GM20000 (cell line): ENCODE results near the gene LTBP2.

Experiments
- DNase-seq: peaks from one replicate; pipeline ENCODE4 v3.0.0; 2012; ENCODE audit warnings: low spot score
- TF ChIP-seq, protein P1 (sequence below): IDR thresholded peaks from 2 replicates; pipeline ENCODE4 v1.5.1; 2012; ENCODE audit warnings: mild to moderate bottlenecking, control low read depth; ENCODE audit errors: extremely low read depth, missing control alignments

The LTBP2 gene

DNA sequence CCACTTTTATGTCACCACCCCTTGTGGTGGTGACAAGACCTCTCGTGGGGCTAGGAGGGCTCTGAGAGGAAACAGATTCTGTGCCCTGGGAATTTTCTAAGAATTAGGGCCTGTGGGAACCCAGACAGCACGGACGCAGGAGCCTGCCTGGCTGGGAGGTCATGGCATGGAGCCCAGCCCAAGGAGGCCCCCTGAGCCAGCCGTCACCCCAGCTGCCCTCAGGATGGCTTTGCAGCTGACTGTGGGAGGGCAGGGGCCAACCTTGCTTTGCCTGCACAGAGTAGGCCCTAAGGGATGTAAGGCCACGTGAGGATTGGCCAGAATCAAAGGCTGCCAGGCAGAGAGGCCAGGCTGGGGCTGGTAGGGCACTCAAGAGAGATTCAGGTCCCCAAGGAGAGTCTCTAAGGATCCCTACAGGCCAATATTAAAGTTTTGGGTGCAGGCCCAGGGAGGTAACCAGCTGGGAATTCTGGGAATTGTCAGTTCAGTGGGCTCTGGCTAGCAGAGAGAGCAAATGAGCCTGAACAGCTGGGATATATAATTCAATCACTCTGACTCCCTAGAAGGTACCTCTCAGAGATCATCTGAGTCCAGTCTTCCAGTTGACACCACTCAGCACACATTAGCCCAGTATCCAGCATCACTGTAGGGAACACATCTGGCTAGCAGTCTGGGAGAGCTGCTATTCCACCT lies 6.4 kb downstream of the LTBP2 start:
- DNase-seq, result no peak
- TF ChIP-seq, protein P1, sequence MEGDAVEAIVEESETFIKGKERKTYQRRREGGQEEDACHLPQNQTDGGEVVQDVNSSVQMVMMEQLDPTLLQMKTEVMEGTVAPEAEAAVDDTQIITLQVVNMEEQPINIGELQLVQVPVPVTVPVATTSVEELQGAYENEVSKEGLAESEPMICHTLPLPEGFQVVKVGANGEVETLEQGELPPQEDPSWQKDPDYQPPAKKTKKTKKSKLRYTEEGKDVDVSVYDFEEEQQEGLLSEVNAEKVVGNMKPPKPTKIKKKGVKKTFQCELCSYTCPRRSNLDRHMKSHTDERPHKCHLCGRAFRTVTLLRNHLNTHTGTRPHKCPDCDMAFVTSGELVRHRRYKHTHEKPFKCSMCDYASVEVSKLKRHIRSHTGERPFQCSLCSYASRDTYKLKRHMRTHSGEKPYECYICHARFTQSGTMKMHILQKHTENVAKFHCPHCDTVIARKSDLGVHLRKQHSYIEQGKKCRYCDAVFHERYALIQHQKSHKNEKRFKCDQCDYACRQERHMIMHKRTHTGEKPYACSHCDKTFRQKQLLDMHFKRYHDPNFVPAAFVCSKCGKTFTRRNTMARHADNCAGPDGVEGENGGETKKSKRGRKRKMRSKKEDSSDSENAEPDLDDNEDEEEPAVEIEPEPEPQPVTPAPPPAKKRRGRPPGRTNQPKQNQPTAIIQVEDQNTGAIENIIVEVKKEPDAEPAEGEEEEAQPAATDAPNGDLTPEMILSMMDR, result no peak

DNA sequence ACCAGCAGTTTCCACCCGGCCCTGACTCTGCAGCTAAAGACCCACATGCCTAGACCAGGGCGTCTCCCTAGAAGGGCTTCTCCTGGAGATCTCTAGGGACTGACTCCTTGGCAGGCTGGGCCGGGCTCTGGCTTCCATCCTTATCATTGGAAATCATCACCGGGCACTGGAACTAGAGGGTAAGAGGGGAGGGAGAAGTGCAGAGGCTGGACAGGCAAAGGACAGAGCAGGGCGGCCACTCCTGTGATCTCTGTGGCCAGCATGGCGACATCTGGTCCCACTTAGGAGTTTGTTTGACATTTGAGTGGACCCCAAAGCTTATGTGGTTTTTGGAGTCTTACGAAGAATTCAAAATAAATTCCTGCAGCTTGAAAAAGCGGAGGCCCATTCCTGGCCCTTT lies 7.1 kb downstream of the LTBP2 start:
- DNase-seq, result no peak
- TF ChIP-seq, protein P1, result no peak

DNA sequence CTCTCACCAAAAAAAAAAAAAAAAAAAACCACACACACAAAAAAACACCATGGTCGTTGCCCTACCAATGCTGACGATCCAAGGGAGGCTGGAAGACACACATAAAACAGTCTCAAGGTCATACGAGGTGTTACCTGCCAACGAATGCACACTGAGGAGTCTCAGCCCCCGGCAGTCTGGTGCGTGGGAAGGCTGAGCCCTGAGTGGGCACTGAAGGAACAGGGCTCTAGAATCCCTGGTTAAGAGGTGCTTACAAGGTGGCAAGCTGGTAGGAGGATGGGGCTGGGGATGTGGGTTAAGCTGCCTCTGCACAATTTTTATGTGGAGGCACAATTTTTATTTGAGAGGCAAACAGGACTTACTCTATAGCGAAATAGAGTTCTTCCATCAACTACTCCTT lies 7.9 kb downstream of the LTBP2 start:
- TF ChIP-seq, protein P1, result no peak
- no peak for DNase-seq

DNA sequence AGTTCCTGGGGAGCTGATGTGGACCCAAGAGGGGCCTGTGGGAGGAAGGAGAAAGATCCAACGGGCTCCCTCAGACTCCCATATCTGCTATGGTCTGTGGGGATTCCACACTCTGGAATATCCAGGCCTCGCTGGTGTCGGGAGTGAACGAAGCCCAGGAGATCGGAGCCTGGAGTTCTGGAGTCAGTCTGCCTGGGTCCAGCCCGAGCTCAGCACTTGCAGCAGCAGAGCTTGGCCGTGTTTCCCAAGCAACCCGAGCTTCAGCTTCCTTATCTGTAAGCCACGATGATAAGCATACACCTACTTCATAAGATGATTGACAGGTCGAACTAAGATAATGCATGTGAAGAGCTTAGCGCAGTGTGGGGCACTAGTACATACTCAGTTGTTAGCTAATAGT lies 10.1 kb downstream of the LTBP2 start:
- DNase-seq, result no peak
- TF ChIP-seq, protein P1, result no peak

DNA sequence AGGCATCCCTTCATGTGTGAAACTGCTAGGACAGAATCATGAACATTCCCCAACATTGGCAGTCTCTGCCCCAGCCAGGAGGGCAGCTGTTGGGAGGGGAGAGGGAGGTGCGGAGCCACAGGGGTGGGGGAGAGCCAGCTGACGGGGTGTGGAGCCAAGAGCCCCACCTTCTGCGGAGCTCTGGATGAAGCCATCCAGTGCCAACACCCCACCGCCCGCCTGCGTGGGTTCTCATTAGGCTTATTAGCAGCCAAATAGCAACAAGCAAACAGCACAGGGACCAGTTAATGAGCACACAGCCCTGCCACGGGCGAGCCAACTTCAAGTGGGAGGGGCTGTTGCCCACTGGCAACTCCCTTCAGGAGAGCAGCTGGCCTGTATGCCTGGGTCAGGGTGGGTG lies 12.1 kb downstream of the LTBP2 start:
- TF ChIP-seq, protein P1, result no peak
- DNase-seq, result no peak

DNA sequence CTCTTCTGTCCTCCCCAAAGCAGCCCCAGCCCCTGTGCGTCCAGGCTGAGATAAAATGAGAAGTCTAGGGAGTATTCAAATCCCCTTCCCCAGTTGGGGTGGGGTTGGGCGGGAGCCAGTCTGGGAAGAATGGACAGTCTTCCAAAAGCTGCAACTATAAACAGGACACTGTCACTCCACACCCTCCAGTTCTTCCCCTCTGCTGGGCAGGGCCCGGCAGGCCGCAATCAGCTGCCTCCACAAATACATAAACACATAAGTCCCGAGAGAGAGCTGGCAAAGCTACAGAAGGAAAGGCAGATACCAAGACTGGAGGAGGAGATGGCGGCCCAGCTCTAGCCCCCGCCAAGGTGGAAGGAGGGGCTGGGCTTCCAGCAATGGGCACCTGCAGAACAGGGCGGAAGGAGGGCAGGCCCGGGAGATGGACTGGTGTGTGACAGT lies 12.7 kb downstream of the LTBP2 start:
- no peak for DNase-seq
- TF ChIP-seq, protein P1, result no peak

DNA sequence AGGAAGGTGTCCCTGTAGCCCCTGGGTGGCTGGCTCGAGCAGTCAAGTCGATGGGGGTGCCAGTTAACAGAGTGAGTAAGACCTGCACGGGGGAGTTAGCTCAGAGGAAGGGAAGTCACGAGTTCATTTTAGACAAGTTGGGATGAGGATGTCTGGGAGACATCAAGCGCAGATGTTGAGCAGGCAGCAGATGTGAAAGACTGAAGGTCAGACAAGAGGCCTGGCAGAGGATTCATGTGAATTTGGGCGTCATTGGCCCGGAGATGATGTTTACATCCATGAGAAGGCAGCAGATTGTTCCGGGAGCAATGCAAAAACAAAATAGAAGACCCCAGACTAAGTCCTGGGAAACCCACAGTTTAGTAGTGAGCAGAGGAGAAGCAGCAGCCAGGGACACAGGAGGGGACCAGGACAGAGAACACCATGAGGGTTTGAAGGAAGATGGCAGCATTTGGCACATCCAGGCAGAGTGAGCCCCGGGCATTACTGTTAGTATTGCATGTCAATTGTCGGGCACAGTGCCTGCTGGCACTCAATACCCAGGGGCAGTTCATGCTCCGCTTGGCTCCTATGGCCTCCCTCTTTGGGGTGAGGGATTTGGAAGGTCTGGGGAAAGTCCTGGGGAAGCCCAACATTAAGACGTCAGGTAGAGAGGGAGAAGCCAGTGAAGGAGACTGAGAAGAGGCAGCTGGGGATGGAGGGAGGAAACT lies 15.1 kb downstream of the LTBP2 start:
- TF ChIP-seq, protein P1, result no peak

More for the DNA sequence above, 15.1 kb downstream of the LTBP2 start:
- DNase-seq, result no peak
